HG03064 (cell line): ENCODE data around the gene TRIAP1.
"Not testable (repeated sequence)": the region's sequence is repeated elsewhere in the genome, so short reads cannot be mapped to it uniquely, and the experiment has no call there.

Experiments used
- ATAC-seq: cut with Tn5 transposase; IDR thresholded peaks from one replicate; pipeline ENCODE4 v1.9.1; 2021; ENCODE audit warnings: low read depth; ENCODE audit not compliant: unreplicated experiment

Gene TRIAP1

DNA sequence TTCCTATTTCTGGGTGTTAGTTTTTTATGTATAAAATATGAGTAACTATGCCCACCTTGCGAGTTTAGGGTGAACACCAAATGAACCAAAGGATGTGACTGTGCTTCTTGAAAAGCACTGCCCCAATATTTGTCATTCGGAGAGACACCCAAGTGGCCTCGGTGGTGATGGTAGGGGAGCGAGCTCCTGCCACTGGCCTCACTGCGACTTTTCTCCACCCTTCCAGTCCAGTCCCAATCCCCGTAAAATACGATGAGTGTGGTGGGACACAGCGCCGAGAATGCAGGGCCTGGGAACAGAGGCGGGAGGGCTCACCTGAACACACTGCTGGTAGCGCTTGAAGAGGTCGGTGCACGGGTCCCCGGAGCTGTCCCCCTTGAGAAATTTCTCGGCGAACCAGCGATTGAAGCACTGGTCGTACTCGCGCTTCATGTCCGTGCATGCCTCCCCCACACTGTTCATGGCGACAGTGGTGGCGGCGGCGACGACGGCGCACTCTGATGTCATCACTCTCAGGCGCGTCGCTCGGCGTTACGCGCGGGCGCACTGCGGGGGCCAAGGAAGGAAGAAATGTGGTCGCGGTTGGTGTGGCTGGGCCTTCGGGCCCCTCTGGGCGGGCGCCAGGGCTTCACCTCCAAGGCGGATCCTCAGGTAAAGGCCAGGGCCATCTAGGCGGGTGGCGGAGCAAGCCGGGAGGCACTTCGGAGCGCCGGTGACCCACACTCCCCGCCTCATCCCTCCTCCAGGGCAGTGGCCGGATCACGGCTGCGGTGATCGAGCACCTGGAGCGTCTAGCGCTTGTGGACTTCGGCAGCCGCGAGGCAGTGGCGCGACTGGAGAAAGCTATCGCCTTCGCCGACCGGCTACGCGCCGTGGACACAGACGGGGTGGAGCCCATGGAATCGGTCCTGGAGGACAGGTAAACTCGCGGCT, at the start of gene TRIAP1, which contains the start of gene GATC:
Gene TRIAP1 (minus strand): TSS at position 474 of the 933 bp plus-strand sequence. CDS start 12 bp downstream, at position 462.
Gene GATC (plus strand): TSS at position 534 of the 933 bp plus-strand sequence. CDS start 37 bp downstream, at position 571.
- peak; percentile 86 for ATAC-seq

DNA sequence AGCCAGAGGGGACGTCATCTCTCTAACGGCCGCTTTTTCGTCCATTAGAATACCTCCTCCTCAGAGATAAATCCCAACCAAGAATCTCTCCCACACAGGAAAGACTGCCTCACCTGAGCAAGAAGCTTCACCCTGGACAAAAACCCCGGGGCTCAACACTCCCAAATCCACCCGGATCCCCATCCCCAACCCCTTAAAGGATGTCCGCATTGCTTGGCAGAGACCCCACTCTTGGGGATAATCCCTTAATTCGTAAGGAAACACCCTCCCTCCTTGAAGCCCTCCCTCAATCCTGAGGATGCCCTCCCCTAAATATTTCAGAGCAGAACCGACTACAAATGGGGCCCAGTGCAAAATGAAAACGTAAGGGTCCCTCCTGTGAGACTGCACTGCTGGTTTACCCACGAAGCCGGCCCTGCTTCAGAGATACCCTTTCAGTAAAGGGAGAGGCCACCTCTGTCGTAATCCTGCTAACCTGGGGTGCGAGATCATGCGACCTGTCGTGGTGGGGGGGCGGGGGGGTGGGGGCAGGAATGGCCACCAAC, 49.1 kb upstream of the TRIAP1 start:
- ATAC-seq = no peak

DNA sequence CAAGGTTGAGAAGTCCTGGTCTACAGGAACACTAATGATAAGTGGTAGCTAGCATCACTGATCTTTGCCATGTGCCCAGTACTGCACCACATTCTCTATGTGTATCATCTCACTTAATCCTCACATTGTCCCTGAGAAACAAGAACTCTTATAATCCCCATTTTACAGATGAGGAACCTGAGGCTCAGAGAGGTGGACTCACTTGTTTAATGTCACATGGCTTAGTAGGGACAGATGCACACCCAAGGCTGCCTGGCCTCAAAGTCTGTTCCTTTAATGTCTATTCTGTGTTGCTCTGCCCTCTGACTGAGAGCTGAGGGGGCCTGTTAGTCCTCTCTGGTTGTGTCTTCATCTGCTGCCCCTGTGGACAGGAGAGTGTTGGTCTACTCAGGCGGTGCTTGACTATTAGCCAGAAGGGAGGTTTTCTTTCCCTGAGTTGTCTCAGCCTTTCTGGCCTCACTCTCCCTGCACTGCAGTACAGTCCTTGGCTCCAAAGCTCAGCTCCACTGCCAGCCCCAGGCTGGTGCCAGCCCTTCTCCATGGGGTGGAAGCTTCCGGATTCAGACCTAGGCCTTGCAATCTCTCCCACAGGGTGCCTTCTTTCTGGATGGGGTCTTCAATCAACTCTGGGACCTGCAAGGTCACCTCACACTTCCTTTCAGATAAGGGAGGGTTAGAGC, 44.8 kb upstream of the TRIAP1 start:
- no peak for ATAC-seq

DNA sequence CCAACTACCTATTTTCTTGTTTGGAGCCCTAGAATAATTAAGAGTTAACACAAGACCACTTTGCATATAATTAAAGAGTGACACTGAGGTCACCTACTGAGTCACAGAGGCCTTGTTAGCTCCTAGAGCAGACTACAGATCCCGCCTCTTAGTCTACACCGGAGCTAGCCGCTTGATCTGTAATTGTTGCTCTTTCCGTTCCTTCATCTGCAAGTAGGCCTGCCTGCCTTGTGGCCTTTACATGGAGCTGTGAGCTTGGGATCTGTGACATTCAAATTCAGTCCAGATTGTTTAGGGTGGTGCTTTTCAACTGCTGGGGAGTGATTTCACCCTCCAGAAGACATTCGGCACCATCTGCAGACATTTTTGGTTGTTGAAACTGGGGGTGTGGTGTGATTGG, 44.1 kb upstream of the TRIAP1 start:
- ATAC-seq = no peak

DNA sequence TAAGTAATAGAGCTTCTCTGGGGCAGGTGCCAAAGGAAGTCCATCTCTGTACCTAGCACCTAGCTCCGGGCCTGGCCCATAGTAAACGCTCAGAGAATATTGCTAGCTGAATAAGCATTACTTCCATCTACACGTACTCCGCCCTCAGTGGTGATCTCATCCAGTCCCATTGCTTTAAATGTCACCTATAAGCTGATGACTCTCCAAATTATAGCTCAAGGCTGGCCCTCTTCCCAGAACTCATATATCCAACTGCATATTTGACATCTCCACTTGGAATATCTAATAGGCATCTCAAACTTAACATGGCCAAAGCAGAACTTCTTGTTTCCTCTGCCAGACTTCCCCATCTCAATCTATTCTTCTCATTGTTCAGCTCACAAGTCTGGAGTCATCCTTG, 42.8 kb upstream of the TRIAP1 start:
- no peak for ATAC-seq

DNA sequence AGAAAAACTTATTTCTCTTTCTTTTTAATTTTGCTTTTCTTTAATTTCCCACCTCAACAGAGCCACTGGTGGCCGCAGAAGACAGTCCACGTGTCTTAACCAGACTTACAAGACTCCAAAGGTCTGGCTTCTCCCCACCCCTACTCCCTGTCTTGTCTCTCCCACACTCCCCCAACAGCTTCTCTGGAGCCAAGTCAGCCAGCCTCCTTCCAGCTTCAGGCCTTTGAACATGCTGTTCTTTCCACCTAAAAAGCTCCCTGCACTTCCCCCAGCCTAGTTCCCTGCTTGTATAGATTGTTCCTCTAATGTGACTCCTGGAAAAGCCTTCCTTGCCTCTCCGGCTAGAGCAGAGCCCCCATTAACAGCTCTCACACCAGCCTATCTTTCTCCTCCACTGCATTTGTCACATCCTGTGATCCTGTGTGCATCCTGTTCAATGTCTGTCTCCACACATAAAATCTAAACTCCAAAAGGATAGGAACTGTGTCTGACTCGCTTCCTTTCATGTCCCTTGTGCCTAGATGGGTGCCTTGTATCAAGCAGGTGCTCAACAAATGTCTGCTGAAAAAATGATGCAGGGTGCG, 42.0 kb upstream of the TRIAP1 start:
- ATAC-seq = no peak

DNA sequence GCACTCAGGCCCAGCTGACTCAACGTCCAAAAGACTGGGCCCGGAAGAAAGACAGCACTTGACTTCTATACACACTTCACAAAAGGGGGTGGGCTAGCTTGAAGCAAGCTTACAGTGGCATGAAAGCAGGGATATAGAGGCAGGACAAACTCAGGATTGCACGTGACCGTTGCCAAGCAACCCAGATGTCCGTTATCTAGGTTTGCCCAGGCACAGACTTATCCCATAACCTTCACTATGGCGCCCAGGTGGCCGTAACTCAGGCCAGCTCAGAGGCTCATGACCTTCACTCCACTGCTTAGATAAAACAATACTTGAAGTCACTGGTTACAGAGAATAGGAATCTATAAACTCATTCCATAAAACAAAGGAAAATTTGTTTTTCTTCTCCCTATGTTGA, 41.4 kb upstream of the TRIAP1 start:
- ATAC-seq = not testable (repeated sequence)

DNA sequence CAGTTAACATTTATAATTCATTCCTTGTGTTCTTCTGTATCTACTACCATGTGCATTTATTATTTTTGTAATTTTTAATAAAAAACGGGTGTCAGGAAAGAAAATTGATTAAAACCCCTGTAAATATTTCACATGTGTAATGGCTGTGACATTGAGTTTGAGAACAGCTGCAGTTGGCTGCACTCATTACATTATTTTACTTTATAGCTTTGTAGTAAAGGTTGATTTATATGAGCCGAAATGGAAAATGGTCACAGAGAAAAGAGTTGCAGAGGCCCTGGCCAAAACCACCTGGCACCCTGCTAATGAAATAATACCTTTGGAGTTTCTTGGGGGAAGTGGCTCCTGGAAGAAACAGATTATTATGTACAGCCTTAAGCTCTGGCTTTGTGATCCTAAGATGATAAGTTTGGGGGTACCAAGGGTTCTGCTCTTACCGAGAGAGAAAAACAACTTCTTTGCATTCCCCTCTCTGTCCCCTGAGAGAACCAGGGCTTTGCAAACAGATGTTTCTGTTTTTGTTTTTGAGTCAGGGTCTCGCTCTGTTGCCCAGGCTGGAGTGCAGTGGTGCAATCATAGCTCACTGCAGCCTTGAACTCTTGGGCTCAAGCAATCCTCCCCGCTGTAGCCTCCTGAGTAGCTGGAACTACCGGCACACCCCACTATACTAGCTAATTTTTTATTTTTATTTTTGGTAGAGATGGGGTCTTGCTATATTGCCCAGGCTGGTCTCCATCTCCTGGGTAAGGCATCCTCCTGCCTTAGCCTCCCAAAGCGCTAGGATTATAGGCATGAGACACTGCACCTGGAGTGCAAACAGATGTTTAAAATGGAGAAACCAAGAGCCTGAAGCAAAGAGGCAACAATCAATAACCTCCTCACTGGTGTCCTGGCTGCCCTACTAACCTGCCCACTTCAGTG, 40.0 kb upstream of the TRIAP1 start:
- no peak for ATAC-seq

DNA sequence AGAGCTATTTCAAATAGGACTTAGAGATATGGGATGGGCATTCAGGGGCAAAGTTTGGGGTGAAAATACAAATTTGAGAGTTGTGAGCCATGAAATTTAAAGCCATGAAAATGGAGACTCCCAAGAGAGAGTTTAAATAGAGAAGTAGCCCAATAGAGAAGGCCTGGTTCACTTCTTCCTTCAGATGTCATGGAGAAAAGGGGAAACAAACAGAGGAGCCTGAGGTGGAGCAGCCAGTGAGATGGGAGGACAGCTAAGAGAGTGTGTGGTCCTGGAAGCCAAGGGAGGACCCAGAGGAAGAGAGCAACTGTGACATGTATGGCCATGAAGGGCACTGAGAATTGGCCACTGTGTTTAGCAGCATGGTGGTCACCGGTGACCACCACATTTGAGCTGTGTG, 37.4 kb upstream of the TRIAP1 start:
- ATAC-seq = no peak

DNA sequence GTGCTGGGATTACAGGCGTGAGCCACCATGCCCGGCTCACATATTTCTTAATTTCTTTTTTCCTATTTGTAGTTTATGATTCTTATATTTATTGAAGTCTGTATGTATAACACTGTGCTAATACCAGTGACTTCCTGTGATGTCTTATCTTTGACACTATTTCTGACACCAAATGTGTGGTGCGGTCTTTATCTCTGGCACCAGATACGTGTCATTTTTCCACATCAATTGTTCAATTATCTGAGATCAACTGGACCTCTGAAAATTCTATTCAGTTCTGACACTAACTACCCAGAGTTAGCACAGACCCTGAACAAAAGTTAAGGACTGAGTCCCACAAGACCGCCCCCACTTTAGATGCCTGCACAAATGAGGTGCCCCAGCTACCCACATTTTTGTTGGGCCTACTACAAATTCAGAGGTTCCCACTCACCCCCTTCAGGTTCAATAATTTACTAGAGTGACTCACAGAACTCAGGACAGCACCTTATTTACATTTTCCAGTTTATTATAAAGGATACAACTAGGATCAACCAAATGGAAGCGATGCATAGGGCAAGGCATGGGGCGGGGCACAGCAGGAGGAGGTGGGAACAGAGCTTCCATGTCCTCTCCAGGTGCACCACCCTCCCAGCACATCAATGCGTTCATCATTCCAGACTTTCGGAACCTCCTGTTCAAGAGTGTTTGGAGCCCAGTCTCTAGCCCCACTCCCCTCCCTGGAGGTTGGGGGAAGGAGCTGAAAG, 35.0 kb upstream of the TRIAP1 start:
- ATAC-seq = no peak

DNA sequence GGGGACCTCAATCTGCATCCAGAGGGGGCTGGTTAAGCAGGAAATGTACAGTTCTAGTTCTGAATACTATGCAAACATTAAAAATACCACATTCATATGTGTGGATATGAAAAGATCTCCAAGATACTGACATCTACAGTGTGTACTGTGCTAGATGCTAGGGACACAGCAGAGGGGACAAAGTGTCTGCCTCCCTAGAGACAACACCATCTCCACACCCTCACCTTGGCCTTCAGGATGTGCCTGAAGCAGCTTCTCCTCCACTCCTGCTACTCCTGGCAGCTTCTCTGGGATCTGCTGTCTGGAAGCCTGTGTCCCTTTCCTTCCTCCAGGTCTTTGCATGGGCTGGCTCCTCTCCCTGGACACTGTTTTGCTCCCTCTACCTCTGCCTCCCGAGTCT, 34.0 kb upstream of the TRIAP1 start:
- ATAC-seq = no peak

DNA sequence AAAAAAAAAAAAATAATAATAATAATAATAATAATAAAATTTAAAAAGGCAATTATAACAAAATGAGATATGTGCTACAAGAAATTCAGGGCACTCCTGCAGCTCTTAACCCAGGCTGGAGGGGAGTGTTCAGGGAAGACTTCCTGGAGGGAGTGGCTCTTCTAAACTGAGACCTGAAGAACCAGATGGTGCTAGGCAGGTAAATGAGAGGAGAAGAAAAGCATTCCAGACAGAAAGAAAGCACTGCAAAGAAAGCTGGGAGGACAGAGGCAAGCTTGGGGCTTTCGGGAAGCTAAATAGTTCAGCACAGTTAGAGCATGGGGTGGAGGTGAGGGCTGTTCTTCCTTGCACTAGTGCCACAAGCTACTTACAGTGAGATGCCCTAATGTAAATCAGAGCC, 33.3 kb upstream of the TRIAP1 start:
- no peak for ATAC-seq

DNA sequence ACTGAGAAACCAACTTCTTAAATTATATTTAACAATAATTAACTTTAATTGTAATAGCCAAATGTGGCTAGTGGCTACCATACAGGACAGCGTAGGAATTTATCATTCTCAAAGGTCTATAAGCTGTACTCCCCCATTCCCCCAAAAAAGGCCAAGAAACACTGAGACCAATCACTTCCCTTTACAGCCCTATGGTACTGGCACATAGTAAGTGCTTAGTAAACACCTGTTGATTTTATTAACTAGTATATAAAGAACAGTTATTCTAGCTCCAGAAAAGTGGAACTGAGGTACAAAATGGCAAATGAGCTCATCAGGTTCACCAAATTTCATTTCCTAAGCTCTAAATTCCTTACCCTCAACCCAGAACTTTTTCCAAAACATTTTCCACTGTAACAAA, 29.5 kb upstream of the TRIAP1 start:
- no peak for ATAC-seq

DNA sequence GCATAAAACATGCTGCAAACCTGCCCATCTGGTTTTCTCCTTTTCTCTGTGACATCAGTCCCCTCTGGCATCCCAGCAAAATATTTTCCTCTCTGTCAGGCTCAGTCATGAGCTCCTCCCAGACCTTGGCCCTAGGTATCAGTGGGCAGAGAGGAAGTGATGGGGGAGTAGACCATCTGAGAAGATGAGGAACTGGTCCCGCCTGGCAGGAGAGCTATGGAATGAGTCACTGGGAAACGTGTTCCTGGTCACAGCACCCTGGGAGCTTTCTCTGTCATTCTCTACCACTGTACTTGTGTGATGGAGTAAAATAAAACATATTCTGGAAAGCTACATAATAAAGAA, 28.4 kb upstream of the TRIAP1 start:
- no peak for ATAC-seq

DNA sequence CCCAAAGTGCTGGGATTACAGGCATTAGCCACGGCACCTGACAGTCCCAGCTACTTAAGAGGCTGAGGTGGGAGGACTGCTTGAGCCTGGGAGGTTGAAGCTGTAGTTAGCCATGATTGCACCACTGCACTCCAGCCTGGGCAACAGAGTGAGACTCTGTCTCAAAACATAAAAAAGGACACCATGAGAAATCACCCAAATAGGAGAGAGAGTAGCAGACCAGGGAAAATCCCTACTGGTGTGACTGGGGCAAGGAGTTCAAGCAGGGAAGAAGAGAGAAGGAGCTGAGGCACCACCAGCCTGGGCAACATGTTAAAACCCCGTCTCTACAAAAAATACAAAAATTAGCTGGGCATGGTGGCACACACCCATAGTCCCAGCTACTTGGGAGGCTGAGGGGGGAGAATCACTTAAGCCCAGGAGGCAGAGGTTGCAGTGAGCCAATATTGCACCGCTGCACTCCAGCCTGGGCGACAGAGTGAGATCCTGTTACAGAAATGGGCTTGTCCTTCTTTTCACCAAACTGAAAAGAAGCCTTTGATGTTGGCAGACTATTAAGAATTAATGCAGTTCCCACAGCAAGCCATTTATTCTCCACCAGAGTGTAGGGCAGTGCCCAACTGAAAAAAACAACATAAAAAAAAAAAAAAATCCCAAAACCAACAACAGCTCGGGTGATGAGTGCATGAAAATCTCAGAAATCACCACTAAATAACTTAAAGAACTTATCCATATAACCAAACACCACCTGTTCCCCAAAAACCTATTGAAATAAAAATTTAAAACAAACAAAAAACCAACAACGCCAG, 27.8 kb upstream of the TRIAP1 start:
- ATAC-seq = no peak

DNA sequence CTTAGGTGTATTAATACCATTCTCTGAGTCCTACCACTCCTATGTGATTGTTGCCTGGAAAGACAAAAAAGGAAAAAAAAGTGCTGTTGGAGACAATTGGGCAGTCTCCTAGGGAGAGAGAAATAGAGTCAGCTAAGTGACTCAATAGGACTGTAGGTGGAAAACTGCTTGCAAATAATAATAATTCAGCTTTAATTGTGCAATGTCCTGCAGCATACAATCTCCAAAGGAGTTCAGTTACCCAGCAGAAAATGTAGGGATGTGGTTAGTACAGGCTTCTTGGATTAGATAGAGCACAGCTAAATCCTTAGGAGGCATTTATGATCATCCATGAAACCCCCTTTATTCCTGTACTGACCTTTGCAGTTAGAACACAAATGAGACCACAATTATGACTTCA, 26.3 kb upstream of the TRIAP1 start:
- ATAC-seq = no peak

DNA sequence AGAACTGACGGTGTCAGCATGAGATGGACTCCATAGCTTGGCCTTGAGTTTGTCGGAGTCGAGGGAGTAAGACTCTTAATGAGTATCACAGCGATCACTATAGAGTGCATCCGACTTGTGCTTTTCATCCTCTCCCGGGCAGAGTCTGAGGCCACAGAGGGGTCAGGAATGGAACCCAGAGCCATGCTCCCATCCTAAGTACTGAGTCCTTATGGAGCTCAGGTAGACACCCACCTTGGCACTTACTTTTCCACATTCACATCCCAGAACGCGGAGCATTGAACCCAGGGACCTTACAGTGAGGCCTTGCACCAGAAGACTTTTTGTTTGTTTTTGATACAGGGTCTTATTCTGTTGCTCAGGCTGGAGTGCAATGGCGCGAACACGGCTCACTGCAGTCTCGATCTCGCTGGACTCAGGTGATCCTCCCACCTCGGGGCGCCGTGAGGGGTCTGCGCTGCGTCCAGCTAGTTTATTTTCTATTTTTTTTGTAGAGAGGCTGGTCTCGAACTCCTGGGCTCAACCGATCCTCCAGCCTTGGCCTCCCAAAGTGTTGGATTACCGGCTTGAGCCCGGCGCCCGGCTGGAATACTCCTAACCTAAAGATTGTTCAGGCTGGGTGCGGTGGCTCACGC, 24.1 kb upstream of the TRIAP1 start:
- ATAC-seq = peak; percentile 27

DNA sequence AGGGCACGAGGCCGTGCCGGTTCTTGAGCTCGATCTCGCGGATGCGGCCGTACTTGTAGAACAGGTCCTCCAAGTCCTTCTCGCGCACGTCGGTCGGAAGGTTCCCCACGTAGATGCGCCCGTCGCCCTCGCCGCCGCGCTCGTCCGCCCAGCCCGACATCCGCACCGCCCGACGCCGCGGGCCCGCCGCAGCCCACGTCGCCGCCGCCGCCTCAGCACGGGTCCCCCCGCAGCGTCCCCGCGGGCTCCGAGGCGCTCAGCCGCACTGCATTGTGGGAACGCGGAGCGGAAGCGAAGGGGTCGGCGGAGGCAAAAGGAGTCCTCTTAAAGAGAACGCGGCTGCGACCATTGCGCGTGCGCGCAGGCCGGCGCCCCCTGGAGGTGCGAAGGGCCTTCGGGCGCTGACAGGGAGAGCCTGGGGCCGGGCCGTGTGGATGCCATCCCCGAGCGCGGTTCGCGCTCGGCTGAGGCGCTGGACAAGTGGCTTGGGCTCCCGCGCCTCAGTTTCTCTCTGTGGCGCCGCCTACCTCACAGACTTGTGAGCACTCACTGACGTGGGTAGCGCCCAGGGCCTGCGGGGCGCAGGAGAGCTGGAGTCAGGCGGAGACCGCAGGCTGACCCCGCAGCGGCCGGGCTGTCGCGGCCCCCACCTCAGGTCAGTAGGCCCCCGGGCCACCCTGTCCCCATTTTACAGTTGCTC, 23.4 kb upstream of the TRIAP1 start, which contains the start of gene SRSF9:
Gene SRSF9 (minus strand): TSS at position 299 of the 700 bp plus-strand sequence. CDS start 139 bp downstream, at position 160.
- ATAC-seq = peak; percentile 78
